ENCODE results near the gene CCDC194. TPM values are rescaled to one million over a fixed set of nuclear protein-coding genes. Genes with fewer than 3 reads are reported as not detected.

Gene CCDC194
- total and polyA plus RNA-seq, 12 donors, result 0.49 to 5.6 (median 2.2) TPM; not detected in 2

DNA sequence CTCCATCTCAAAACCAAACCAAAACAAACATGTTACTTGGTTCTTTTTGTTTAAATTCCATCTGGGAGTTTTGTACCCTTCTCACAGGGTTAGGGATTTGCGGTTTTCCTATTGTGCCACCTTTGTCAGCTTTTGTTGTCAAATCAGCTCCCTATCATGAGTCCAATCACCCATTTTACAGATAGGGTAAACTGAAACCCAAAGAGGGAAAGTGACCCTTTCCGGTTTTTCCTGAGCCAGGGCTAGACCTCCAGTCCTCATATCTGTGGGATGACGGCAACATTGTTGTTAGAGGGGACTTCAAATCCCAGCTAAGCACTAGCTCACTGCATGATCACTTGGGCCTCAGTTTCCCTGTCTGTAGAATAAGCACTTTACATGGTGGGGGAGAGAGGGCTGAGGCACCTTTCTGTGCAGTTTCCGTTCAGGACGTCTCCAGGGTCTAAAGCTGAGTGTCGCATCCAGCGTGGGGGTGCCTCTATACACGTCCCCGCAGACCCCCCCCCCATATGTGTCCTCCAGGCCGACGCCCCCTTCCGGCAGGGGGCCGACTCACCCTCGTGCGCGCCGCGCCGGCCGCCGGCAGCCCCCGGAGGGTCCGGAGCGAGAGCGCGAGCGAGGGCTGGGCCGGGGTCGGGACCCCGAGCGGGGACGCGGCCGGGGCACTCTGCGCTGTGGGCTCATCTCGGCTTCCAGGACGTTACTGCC, 3.9 kb downstream of the CCDC194 start:
- Histone ChIP-seq H3K36me3 (replicated peaks in 1 of 2) (no peaks in the 10 kb centered on the region), H3K27me3 (no peaks in the 10 kb centered on the region), H3K4me3 (peak overlapping the region in 2 of 4 donors; percentile 20 to 52), H3K9me3 (replicated peaks in 1 of 3) (no peaks in the 10 kb centered on the region), H3K27ac (no peak overlapping the region), H3K4me1 (replicated peaks in 1 of 2) (peaks cover 14 to 34% of the 10 kb centered on the region in 2 donors)
- 8 to 51% (median 12%) methylated on average over 5 to 36 of the region's 37 CpGs for WGBS, 4 donors
- intact Hi-C loops (cut with DNase I), result loop anchor here (5.0 to 10.0 kb wide), 4 partner anchors 43 to 95 kb away; partner anchors contain the start of genes ABHD8 (in 1 of the 2), DDA1 (in 1 of the 2), MRPL34 (in 1 of the 2) and NXNL1 (in 1 of the 2)
- no peak for TF ChIP-seq POLR2A (IDR thresholded peaks at IDR 0.05)
- TF ChIP-seq, protein P1, sequence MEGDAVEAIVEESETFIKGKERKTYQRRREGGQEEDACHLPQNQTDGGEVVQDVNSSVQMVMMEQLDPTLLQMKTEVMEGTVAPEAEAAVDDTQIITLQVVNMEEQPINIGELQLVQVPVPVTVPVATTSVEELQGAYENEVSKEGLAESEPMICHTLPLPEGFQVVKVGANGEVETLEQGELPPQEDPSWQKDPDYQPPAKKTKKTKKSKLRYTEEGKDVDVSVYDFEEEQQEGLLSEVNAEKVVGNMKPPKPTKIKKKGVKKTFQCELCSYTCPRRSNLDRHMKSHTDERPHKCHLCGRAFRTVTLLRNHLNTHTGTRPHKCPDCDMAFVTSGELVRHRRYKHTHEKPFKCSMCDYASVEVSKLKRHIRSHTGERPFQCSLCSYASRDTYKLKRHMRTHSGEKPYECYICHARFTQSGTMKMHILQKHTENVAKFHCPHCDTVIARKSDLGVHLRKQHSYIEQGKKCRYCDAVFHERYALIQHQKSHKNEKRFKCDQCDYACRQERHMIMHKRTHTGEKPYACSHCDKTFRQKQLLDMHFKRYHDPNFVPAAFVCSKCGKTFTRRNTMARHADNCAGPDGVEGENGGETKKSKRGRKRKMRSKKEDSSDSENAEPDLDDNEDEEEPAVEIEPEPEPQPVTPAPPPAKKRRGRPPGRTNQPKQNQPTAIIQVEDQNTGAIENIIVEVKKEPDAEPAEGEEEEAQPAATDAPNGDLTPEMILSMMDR (IDR thresholded peaks at IDR 0.05), result no peak
- DNase-seq, result peak in 1 of 7 donors; percentile 26

GRCh38 chr19:17389288-17389687, 4.7 kb downstream of the CCDC194 start:
- intact Hi-C loops (cut with DNase I), result loop anchor here (5.0 to 10.0 kb wide), 3 partner anchors 42 to 94 kb away; partner anchors contain the start of genes ABHD8 (in 1 of the 2), DDA1 (in 1 of the 2) and MRPL34 (in 1 of the 2)
- no peak overlapping the region for H3K4me3 ChIP-seq
- H3K9me3 ChIP-seq (replicated peaks in 1 of 3), result no peaks in the 10 kb centered on the region
- H3K36me3 ChIP-seq (replicated peaks in 1 of 2), result no peaks in the 10 kb centered on the region
- DNase-seq, result no peak
- no peak overlapping the region for H3K27ac ChIP-seq
- no peaks in the 10 kb centered on the region for H3K27me3 ChIP-seq
- WGBS, 4 donors, result 48 to 72% (median 52%) methylated on average over 1 of the region's 1 CpG
- peaks cover 14 to 32% of the 10 kb centered on the region in 2 donors for H3K4me1 ChIP-seq (replicated peaks in 1 of 2)
- no peak for TF ChIP-seq POLR2A (IDR thresholded peaks at IDR 0.05)
- TF ChIP-seq, protein P1 (IDR thresholded peaks at IDR 0.05), result no peak

DNA sequence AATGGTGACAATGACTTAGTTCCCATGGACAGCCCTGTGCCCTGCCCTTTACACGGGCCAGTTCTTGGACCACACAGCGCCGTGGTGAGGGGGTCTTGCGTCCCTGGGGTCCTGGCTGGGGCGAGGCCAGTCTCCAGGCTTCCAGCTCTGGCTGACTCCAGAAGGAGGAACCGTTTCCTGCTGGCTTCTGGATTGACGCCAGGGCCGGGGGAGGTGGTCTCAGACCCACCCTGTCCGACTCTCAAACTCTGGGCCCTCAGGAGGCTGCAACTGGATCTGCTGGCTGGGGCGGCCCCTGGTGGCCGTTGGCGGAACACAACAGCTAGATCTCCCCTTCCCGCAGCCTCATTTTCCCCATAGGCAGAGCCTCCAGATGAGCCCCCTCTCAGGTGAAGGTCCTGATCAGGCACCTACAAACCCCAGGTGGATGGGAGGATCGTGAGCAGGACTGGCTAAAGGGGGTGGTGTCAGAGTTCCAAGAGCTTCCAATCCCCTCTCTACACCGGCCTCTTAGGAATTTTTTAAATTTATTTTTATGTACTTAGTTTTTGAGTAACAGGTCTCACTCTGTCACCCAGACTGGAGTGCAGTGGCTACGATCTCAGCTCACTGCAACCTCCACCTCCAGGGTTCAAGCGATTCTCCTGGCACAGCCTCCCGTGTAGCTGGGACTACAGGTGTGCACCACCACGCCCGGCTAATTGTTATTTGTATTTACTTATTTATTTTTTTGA, 8.0 kb downstream of the CCDC194 start:
- intact Hi-C loops (cut with DNase I), result loop anchor here (2.0 to 10.0 kb wide), 4 partner anchors 39 to 91 kb away; partner anchors contain the start of genes ABHD8 (in 1 of the 2), DDA1 (in 1 of the 2) and MRPL34 (in 1 of the 2)
- H3K27me3 ChIP-seq, result no peaks in the 10 kb centered on the region
- H3K4me1 ChIP-seq (replicated peaks in 1 of 2), result peaks cover 15 to 20% of the 10 kb centered on the region in 2 donors
- WGBS, 4 donors, result 33 to 53% (median 42%) methylated on average over 7 to 20 of the region's 20 CpGs
- no peaks in the 10 kb centered on the region for H3K9me3 ChIP-seq (replicated peaks in 1 of 3)
- peak; percentile 66 to 84 (median 73) for DNase-seq
- TF ChIP-seq, protein P1 (IDR thresholded peaks at IDR 0.05), result peak; percentile 83 to 95 (median 92)
- TF ChIP-seq POLR2A (IDR thresholded peaks at IDR 0.05), result no peak
- no peaks in the 10 kb centered on the region for H3K36me3 ChIP-seq (replicated peaks in 1 of 2)
- H3K4me3 ChIP-seq, result no peak overlapping the region
- no peak overlapping the region for H3K27ac ChIP-seq
